ENCODE results near the gene CCDC87.

CCDC87 gene

GRCh38 chr11:66580803-66581202, 12.1 kb downstream of the CCDC87 start:
- DNase-seq (ENCODE audit: low read depth), result peak; percentile 43

GRCh38 chr11:66579017-66579606, 13.8 kb downstream of the CCDC87 start:
- peak; percentile 73 for DNase-seq (ENCODE audit: low read depth)

DNA sequence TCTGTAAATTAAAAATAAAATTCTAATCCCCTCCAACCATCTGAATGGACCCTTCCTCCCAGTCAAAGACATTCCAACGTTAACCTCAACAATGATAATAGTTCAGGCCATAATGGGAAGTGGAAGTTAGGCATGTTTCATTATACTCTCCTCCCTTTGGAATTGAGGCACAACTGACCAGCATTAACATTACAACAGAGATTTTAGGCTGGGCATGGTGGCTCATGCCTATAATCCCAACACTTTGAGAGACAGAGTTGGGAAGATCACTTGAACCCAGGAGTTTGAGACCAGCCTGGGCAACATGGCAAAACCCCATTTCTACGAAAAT, 22.0 kb downstream of the CCDC87 start:
- DNase-seq (ENCODE audit: low read depth), result no peak

DNA sequence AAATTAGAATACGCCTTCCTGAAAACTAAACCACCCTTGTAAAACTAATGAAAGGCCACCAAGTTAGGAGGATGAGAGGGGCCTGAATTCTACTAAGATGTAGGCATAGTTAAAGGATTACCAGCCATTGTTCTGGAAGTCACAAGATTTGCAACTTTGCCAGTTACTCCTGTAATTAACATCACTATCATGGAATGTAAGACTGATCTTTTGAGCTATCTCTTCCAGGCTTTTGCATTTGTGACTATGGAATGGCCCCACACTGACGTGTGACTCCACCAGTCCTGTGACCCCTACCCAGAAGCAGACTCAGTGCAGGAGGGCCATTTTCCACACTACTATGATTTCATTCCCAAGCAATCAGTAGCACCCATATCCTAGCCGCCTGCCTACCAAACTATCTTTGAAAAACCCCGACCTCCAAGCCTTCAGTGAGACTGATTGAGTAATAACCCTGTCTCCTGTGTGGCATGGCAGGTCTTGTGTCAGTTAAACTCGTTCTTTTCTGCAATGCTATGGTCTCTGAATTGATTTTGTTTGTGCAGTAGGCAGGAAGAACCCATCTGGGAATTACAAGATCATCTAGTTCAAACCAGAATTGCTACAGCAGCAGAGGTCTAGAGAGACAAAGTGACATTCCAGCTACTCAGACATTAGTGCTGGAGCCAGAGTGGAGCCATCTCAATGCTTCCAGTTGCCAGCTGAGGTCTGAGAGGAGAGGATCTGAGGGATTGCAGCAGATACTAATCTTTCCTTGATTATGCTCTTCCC, 22.6 kb downstream of the CCDC87 start:
- no peak for DNase-seq (ENCODE audit: low read depth)

DNA sequence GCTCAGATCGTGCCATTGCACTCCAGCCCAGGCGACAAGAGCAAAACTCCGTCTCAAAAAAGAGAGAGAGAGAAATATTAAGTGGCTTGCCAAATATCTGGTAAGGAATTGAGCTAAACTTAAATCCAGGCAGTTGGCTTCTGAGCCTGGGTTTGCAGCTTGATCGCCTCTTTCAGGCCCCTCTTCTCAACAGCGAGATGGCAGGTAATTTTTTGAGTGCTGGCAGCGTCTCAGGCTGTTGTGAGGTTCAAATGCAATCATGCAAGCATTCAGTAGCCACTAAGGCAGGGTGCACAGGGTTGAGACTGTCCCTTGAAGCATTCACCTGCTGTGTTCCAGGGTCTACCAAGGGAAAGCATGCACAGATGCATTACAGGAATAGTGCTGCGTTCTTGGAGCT, 23.8 kb downstream of the CCDC87 start:
- DNase-seq (ENCODE audit: low read depth), result no peak

DNA sequence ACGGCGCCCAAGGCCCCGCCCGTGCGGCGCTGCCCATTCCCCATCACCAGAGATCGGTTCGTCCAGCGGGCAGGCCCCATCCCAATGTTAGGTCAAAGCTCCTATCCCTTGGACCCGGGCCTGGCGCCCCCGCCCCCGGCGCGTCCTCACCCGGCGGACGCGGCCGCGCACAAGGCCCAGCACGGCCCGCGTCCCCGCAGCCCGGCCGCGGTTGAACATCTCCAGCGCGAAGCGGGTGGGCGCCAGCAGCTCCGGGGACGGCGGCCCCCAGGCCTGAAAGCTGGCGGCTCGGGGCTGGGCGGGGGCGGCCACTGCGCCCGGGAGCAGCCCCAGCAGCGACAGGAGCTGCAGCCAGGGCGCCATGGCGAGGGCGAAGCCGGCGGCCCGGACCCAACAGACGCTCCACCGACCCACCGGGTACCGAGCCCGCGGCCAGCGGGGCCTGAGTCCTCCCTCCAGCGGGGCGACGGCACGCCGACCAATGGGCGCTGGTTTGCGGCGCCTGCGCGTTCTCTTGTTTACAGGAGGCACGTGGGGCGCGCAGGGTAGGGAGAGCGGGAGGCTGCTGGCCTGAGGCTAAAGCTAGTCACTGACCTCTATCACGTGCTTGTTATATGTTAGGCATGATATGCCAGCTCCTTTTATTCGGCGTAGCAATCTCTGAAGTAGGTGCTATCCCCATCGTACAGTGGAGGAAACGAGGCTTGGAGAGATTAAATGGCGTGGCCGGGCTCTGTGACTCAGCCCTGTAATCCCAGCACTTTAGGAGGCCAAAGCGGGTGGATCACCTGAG, 24.5 kb downstream of the CCDC87 start, which contains the start of gene CTSF:
CTSF (minus strand) TSS at position 483 of the 793 bp plus-strand sequence; CDS start at position 363, 120 bp downstream.
- DNase-seq (ENCODE audit: low read depth), result peak; percentile 71

DNA sequence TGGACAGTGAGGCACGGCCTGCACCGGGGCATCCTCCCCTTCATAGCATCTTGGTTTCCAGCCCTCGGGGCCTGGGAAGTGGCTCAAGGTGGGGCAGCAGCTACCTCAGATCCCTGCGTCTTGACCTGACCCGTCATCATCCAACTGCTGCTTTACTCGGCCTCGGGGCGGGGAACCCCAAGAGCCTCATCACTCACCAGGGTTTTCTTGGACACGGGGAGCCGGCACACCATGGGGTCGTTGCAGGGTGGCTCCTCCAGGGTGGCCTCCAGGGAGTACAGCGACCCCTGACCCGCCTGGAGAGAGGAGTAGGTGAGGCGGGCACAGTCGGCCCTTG, 25.1 kb downstream of the CCDC87 start:
- DNase-seq (ENCODE audit: low read depth), result no peak

DNA sequence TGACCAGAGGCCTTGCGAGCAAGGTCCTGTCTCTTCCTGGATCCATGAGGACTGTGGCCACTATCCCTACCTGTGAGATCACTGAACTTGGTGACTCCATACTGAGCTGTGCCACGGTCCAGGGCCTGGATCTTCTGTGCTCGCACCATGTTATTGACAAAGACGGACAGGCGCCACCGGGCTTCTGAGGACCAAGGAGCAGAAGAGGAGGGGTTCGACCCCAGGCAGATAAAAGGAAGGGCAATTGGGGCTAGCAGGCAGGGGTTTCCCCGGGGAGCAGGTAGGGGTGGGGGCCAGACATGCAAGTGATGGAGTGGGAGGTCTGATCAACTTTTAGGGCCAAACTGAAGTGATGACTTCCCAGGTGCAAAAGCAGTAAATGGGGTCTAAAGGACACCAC, 26.6 kb downstream of the CCDC87 start:
- DNase-seq (ENCODE audit: low read depth), result no peak

DNA sequence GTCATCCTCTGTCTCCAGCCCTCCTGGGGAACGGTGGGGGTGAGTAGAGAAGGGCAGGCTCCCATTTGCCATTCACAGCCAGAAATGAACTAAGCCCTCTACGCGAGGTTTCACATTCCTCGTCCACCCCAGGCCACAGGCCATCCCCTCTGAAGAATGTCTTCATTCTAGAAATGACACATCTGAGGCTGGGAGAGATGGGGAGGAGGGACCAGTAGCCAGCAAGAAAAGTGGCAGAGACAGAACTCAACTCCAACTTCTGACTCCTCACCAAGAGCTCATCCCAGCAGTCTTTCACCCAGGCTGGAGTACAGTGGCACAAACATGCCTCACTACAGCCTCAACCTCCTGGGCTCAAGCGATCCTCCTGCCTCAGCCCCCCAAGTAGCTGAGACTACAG, 27.9 kb downstream of the CCDC87 start:
- no peak for DNase-seq (ENCODE audit: low read depth)

GRCh38 chr11:66564538-66564937, 28.3 kb downstream of the CCDC87 start:
- DNase-seq (ENCODE audit: low read depth), result no peak

DNA sequence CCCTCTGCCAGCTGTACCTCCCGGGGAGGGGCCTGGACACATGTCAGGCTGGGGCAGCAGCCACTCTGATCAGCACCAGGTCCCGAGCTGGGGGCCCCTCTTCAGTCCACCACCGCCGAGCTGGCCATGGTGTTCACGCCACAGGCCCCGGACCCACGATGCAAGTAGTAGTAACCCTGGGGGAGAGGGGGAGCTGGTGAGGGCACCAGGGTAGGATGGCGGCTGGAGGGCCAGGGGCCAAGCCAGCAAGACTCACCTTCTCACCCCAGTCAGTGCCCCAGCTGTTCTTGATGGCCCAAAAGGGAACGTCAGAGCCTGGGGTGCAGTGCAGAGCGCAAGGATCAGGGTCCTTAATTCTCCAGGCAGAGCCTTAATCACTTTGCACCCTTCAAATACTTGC, 29.0 kb downstream of the CCDC87 start:
- no peak for DNase-seq (ENCODE audit: low read depth)

GRCh38 chr11:66562907-66563583, 29.8 kb downstream of the CCDC87 start:
- no peak for DNase-seq (ENCODE audit: low read depth)

DNA sequence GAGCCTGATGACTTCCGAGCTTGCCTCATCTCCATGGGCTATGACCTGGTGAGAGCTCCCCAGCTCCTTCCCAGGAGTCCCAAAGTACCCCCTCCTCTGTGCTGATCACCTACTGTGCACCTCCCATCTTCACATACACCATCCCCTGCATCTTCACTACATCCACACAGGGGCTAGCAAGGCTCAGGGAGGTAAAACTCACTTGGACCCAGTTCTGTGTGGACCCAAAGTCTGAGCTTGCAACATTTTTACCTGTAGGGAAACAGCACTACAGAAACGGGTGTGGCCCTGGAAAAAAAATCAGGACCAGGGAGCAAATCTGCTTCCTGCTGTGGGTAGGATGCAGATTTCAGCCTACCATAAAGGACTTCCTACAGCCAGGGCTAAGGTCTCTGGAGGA, 30.6 kb downstream of the CCDC87 start:
- DNase-seq (ENCODE audit: low read depth), result no peak

- DNase-seq (ENCODE audit: low read depth), result no peak
Measured at GRCh38 chr11:66561975-66562248, 31.0 kb downstream of the CCDC87 start.

DNA sequence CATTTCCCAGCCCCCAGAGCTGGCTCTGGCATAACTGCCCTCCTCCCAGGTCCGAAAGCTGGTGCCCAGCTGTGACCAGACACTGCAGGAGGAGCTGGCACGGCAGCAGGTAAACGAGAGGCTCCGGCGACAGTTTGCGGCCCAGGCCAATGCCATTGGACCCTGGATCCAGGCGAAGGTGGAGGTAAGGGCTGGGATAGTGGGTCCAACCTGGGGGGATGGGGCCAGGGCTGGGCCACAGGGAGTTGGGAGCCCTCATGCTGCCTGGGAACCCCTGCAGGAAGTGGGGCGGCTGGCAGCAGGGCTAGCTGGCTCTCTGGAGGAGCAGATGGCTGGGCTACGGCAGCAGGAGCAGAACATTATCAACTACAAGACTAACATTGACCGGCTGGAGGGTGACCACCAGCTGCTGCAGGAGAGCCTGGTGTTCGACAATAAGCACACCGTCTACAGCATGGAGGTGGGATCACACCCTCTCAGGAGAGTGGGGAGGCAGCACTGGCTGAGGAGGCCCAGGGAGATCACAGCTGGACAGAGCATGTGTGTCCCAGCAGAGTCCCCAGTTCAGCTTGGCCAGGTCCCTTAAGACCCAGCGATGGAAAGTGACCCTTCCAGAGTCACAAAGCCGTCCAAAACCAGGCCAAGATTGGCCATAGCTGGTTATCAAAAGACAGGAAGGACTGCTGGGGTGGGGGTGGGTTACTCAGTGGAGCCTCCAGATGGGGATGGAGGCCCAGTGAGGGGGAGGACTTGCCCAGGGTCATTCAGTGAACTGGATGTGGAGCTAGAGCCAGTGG, 31.5 kb downstream of the CCDC87 start:
- DNase-seq (ENCODE audit: low read depth), result no peak

DNA sequence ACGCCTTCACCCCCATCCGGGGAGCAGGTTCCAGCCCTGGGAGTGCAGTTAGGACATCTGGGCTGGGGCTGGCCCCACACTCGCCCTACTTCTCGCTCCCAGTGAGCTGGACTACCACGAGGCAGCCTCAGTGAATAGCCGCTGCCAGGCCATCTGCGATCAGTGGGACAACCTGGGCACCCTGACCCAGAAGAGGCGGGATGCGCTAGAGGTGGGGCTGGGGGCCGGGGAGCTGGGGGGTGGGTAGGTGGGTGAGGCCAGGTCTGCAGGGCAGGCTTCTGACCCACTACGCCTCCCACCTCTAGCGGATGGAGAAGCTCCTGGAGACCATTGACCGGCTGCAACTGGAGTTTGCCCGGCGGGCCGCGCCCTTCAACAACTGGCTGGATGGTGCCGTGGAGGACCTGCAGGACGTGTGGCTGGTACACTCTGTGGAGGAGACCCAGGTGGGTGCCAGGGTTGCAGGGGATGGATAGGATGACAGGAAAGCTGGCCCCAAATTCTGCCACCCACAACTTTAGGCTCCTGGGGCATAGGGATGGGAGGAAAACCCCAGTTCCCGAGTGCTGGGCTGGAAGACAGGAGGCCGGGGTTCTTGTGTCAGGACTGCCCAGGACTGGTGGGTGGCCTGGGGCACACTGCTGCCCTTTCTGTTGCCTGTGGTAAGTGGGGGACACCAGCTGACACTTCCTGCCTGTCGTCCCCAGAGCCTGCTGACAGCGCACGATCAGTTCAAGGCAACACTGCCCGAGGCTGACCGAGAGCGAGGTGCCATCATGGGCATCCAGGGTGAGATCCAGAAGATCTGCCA, 32.8 kb downstream of the CCDC87 start:
- no peak for DNase-seq (ENCODE audit: low read depth)

DNA sequence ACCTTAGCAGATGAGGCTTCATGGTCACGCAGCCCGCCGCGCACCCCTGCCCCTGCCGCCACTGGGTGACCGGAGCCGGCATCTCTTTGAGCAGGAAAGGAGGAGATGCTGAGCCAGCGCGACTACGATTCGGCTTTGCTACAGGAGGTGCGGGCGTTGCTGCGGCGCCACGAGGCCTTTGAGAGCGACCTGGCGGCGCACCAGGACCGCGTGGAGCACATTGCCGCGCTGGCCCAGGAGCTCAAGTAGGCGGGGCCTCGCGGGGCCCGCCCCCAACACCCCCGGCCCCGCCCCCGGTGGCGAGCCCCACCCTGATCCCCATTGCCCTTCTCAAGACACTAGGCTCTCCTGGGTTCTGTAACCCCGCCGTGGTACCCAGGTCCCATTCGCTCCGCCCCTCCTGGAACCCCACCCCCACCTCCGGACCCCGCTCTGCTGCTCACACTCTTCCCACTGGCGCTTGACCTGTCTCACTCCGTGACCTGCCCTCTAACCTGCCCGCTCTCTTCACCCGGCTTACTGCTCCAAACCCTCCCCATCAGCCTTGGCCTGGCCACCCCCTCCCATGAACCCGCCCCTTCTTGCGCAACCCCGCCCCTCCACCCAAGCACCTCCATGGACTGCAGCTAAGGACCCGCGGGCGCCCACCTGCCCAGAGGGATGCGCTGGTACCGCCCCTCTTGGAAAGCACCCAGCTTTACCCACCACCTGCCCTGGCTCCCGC, 33.6 kb downstream of the CCDC87 start:
- DNase-seq (ENCODE audit: low read depth), result no peak

DNA sequence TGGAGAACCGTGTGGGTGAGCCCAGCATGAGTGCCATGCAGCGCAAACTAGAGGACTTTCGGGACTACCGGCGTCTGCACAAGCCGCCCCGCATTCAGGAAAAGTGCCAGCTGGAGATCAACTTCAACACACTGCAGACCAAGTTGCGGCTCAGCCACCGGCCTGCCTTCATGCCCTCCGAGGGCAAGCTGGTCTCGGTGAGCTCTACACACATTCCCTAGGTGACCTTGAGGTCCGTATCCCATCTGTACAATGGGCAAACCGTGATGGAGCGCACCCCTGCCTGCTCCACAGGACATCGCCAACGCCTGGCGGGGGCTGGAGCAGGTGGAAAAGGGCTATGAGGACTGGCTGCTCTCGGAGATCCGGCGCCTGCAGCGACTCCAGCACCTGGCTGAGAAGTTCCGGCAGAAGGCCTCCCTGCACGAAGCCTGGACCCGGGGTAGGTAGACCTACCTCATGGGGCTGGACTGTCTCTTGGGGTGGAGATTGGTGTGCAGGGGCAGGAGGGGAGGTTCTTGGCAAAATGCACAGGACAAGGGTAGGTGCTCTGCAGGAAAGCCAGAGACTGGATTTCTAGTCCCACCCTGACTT, 35.0 kb downstream of the CCDC87 start:
- DNase-seq (ENCODE audit: low read depth), result no peak

GRCh38 chr11:66556086-66556485, 36.8 kb downstream of the CCDC87 start:
- DNase-seq (ENCODE audit: low read depth), result no peak

DNA sequence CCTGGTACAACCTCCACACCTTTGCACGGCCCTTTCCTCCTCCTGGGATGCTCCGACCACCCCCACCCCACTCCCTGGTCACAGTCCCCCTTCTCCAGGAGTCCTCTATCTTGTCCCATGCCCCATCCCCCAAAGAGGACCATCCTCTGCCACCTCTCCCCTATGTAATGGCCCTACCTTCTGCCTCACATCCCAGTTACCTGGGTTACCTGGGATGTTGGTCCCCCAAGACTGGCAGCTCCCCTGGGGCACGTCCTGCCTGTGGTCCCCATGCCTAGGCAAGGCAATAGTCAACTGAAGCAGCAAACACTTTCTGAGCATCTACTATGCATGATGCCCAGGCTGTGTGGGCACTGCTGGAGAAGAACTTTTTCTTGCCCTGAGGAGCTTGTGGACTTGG, 37.4 kb downstream of the CCDC87 start:
- no peak for DNase-seq (ENCODE audit: low read depth)

All from iris pigment epithelial cell (primary cell).